HCT116 (cell line): ENCODE results near the gene TCF7. TPM values are rescaled to one million over a fixed set of nuclear protein-coding genes. Genes with fewer than 3 reads are reported as not detected.

Source experiments
- ATAC-seq: fragments of 200-7000 bp; cut with Tn5 transposase; 2 replicates; pipeline ENCODE4 v1.9.1; 2020; ENCODE audit warnings: mild to moderate bottlenecking, moderate library complexity
- BruUV-seq: library from RNA; stranded (reverse); fragments of 400-500 nt; replicated peaks from 2 replicates; lab custom pipeline; 2021; lab: Mats Ljungman, UMichigan
- CTCF ChIA-PET: fragments of 300-600 bp; sonication (Branson Sonifier 250); formaldehyde crosslinking; loops from one replicate; lab custom pipeline; 2021; ENCODE audit warnings: antibody characterized with exemption; lab: Charles Lee
- POLR2A ChIA-PET: fragments of 300-600, 350-600 bp; sonication (Branson Sonifier 250); formaldehyde crosslinking; loops from one replicate; lab custom pipeline; 2021; ENCODE audit warnings: antibody characterized with exemption; lab: Charles Lee
- RAD21 ChIA-PET, 2 experiments: fragments of 300-600 bp; sonication (Branson Sonifier 250); formaldehyde crosslinking; loops; one replicate each; lab custom pipeline; 2023; ENCODE audit warnings: low total read pairs in 2 of 2; ENCODE audit not compliant: uncharacterized antibody in 2 of 2, unreplicated experiment in 2 of 2, low non-redundant PET in 1 of 2; lab: Charles Lee
- DNase-seq: peaks from one replicate; pipeline ENCODE4 v3.0.0-alpha.2; 2010; ENCODE audit warnings: low read depth, low spot score
- H2AFZ ChIP-seq: fragments of 200-600 bp; shearing (Covaris generic), sonication (generic); 2 replicates; pipeline ENCODE4 v1.6.1; 2017; ENCODE audit warnings: low read depth, mixed run types, mixed read lengths, antibody characterized with exemption, low read length; ENCODE audit not compliant: poor library complexity, severe bottlenecking
- H3K27ac ChIP-seq: 2 replicates; pipeline ENCODE4 v1.5.1; 2012; ENCODE audit warnings: low read depth, low read length
- H3K27me3 ChIP-seq: fragments of 200-600 bp; sonication (generic); 2 replicates; pipeline ENCODE4 v1.6.1; 2016; ENCODE audit warnings: mixed run types, low read length, mixed read lengths; ENCODE audit not compliant: insufficient read depth
- H3K36me3 ChIP-seq, 2 experiments: fragments of 200-500 bp in 1 of 2; fragments of 200-600 bp in 1 of 2; sonication (Bioruptor generic) in 1 of 2; sonication (generic) in 1 of 2; 2 replicates each; pipeline versions ENCODE4 v1.5.1 to v1.6.1; 2014 to 2016; ENCODE audit warnings: low read length in 2 of 2, inconsistent platforms in 1 of 2, mixed read lengths in 1 of 2, mixed run types in 1 of 2; ENCODE audit not compliant: insufficient read depth in 2 of 2, control insufficient read depth in 1 of 2
- H3K4me1 ChIP-seq, 2 experiments: fragments of 200-600 bp in 1 of 2; sonication (generic) in 1 of 2; 2 replicates each; pipeline versions ENCODE4 v1.5.1 to v1.6.1; 2012 to 2017; ENCODE audit warnings: low read length in 2 of 2, inconsistent platforms in 1 of 2, mild to moderate bottlenecking in 1 of 2, mixed read lengths in 1 of 2, mixed run types in 1 of 2, moderate library complexity in 1 of 2; ENCODE audit not compliant: insufficient read depth in 2 of 2, control insufficient read depth in 1 of 2
- H3K4me2 ChIP-seq: fragments of 200-600 bp; sonication (generic); 2 replicates; pipeline ENCODE4 v1.6.1; 2017; ENCODE audit warnings: mixed run types, low read length, mixed read lengths
- H3K4me3 ChIP-seq, 2 experiments: fragments of 200-600 bp in 1 of 2; sonication (generic) in 1 of 2; replicated peaks in 1 of 2; 2 replicates each; pipeline ENCODE4 v1.5.1; 2011 to 2016; ENCODE audit warnings: low read length in 2 of 2, control low read depth in 1 of 2, low read depth in 1 of 2, mild to moderate bottlenecking in 1 of 2, mixed read lengths in 1 of 2, mixed run types in 1 of 2
- H3K79me2 ChIP-seq: fragments of 200-600 bp; sonication (generic); 2 replicates; pipeline ENCODE4 v1.6.1; 2017; ENCODE audit warnings: mild to moderate bottlenecking, mixed run types, low read length, moderate library complexity, mixed read lengths; ENCODE audit not compliant: insufficient read depth
- H3K9ac ChIP-seq: fragments of 200-600 bp; sonication (generic); 2 replicates; pipeline ENCODE4 v1.6.1; 2016; ENCODE audit warnings: low read length, mixed read lengths
- H3K9me2 ChIP-seq: fragments of 200-600 bp; sonication (generic), shearing (Covaris generic); 2 replicates; pipeline ENCODE4 v1.6.1; 2017; ENCODE audit warnings: mixed run types, mild to moderate bottlenecking, moderate library complexity; ENCODE audit not compliant: insufficient read depth
- H3K9me3 ChIP-seq, 2 experiments: fragments of 200-500 bp in 1 of 2; fragments of 200-600 bp in 1 of 2; sonication (Bioruptor generic) in 1 of 2; sonication (generic) in 1 of 2; 2 replicates each; pipeline ENCODE4 v1.6.1; 2014 to 2017; ENCODE audit warnings: low read length in 2 of 2, mixed read lengths in 2 of 2, inconsistent platforms in 1 of 2, low read depth in 1 of 2, mild to moderate bottlenecking in 1 of 2, mixed run types in 1 of 2, moderate library complexity in 1 of 2; ENCODE audit not compliant: control insufficient read depth in 1 of 2, insufficient read depth in 1 of 2
- H4K20me1 ChIP-seq: fragments of 200-600 bp; sonication (generic), shearing (Covaris generic); 2 replicates; pipeline ENCODE4 v1.6.1; 2017; ENCODE audit warnings: mixed run types, mild to moderate bottlenecking, moderate library complexity; ENCODE audit not compliant: insufficient read depth
- CBX3 ChIP-seq: IDR thresholded peaks from 2 replicates; pipeline ENCODE4 v1.6.1; 2012; ENCODE audit warnings: low read depth
- CEBPB ChIP-seq: IDR thresholded peaks from 2 replicates; pipeline ENCODE4 v1.6.1; 2012; ENCODE audit warnings: low read depth
- EGR1 ChIP-seq: IDR thresholded peaks from 2 replicates; pipeline ENCODE4 v1.6.1; 2012; ENCODE audit warnings: low read depth
- ELF1 ChIP-seq: IDR thresholded peaks from 2 replicates; pipeline ENCODE4 v1.6.1; 2012; ENCODE audit warnings: low read depth, borderline replicate concordance
- EZH2 ChIP-seq: fragments of 200-600 bp; sonication (generic); IDR thresholded peaks from 2 replicates; pipeline ENCODE4 v1.6.1; 2017; ENCODE audit warnings: antibody characterized with exemption, mixed run types
- EZH2phosphoT487 ChIP-seq: fragments of 200-600 bp; IDR thresholded peaks from 2 replicates; pipeline ENCODE4 v1.6.1; 2018; ENCODE audit warnings: antibody characterized with exemption, borderline replicate concordance
- JUND ChIP-seq: IDR thresholded peaks from 2 replicates; pipeline ENCODE4 v1.6.1; 2012
- POLR2A ChIP-seq: IDR thresholded peaks from 2 replicates; pipeline ENCODE4 v1.7.0; 2011; ENCODE audit warnings: borderline replicate concordance; ENCODE audit not compliant: insufficient read depth, insufficient read length; ENCODE audit errors: extremely low read depth
- POLR2AphosphoS5 ChIP-seq: IDR thresholded peaks from 2 replicates; pipeline ENCODE4 v1.6.1; 2011; ENCODE audit warnings: mild to moderate bottlenecking, low read depth, low read length, moderate library complexity
- RAD21 ChIP-seq: IDR thresholded peaks from 2 replicates; pipeline ENCODE4 v1.6.1; 2012; ENCODE audit warnings: low read depth, mild to moderate bottlenecking
- SIN3A ChIP-seq: IDR thresholded peaks from 2 replicates; pipeline ENCODE4 v1.6.1; 2012; ENCODE audit warnings: low read depth
- SP1 ChIP-seq: IDR thresholded peaks from 2 replicates; pipeline ENCODE4 v1.6.1; 2012; ENCODE audit warnings: low read depth
- SRF ChIP-seq: IDR thresholded peaks from 2 replicates; pipeline ENCODE4 v1.6.1; 2012; ENCODE audit warnings: low read depth
- YY1 ChIP-seq: IDR thresholded peaks from 2 replicates; pipeline ENCODE4 v1.6.1; 2011; ENCODE audit warnings: low read length, low read depth, moderate library complexity, mild to moderate bottlenecking; ENCODE audit not compliant: insufficient replicate concordance; ENCODE audit errors: extremely low read depth
- ZBTB33 ChIP-seq: IDR thresholded peaks from 2 replicates; pipeline ENCODE4 v1.6.1; 2011; ENCODE audit warnings: mild to moderate bottlenecking, low read length, moderate library complexity; ENCODE audit not compliant: insufficient replicate concordance; ENCODE audit errors: extremely low read depth
- ZFX ChIP-seq: fragments of 450-650 bp; IDR thresholded peaks from 2 replicates; pipeline ENCODE4 v1.6.1; 2017
- ZNF274 ChIP-seq: fragments of 200-500 bp; sonication (Bioruptor generic); IDR thresholded peaks from 2 replicates; pipeline ENCODE4 v1.6.1; 2014; ENCODE audit warnings: mild to moderate bottlenecking, low read depth, low read length, inconsistent platforms
- intact Hi-C: fragments of 100-400 bp; cut with micrococcal nuclease; formaldehyde crosslinking; loops from 2 replicates; pipeline ENCODE4 v1.10.0; 2022
- total RNA-seq: library from RNA; stranded (reverse); gene quantifications from one replicate; pipeline ENCODE4 v1.2.1, GENCODE V29; 2021; ENCODE audit not compliant: unreplicated experiment
- TF ChIP-seq, protein P1 (sequence below): IDR thresholded peaks from 2 replicates; pipeline ENCODE4 v1.6.1; 2012; ENCODE audit warnings: low read depth
- TF ChIP-seq, protein P2 (sequence below), 3 experiments: fragments of 200-600 bp in 1 of 3; sonication (generic) in 1 of 3; IDR thresholded peaks in 2 of 3; conservative IDR thresholded peaks in 1 of 3; 2 replicates each; pipeline ENCODE4 v1.5.1; 2012 to 2017; ENCODE audit warnings: low read depth in 2 of 3, low read length in 2 of 3, antibody characterized with exemption in 1 of 3, borderline replicate concordance in 1 of 3, control low read depth in 1 of 3, mild to moderate bottlenecking in 1 of 3, mixed read lengths in 1 of 3, mixed run types in 1 of 3, moderate library complexity in 1 of 3; ENCODE audit not compliant: insufficient read depth in 1 of 3
- TF ChIP-seq, protein P3 (sequence below): IDR thresholded peaks from 2 replicates; pipeline ENCODE4 v1.6.1; 2012

Gene TCF7
- total RNA-seq, 1 experiment from 2014 or later, result 17.8 TPM

DNA sequence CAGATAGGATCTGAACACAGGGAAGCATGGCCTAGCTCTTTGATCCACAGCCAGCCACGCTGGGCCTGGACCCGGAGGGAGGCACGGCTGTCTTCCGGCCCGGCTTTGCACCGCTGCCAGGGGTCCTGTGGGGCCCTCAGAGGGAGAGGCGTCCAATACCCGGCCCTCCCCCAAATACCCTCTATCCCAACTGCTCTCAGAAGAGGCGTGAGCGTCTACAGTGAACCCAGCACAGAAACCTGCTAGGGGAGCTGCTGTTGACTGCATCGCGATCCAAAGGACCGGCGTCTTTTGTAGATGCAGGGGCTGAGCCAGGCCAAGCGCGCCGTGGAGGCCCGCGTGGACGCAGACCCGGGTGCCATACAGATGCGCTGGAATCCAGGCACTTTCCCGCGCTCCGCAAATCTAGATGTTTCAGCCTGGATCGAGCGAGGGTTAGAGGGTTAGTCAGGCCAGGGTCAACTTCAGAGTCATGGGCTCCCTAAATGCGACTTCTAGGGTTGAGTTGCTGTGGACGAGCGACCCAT, 1.1 kb upstream of the TCF7 start:
- no peak overlapping the region for H2AFZ ChIP-seq
- H3K9me2 ChIP-seq, result no peaks in the 10 kb centered on the region
- H3K9ac ChIP-seq, result no peak overlapping the region
- ChIA-PET RAD21 (no interaction called here), CTCF (no interaction called here), POLR2A (no interaction called here)
- ATAC-seq (no peak), DNase-seq (no peak)
- intact Hi-C loops, result no loop called here
- no peaks in the 10 kb centered on the region for H3K9me3 ChIP-seq
- H3K27ac ChIP-seq, result no peak overlapping the region
- H3K4me2 ChIP-seq, result peak overlapping the region; percentile 94
- no peaks in the 10 kb centered on the region for H3K79me2 ChIP-seq
- peaks cover 4 to 28% of the 10 kb centered on the region in 2 experiments; a peak in 3 of 4 replicates for H3K4me1 ChIP-seq
- no peaks in the 10 kb centered on the region for H3K27me3 ChIP-seq
- no TSS peak for BruUV-seq
- no peaks in the 10 kb centered on the region for H4K20me1 ChIP-seq
- no peak overlapping the region for H3K4me3 ChIP-seq
- H3K36me3 ChIP-seq, result 0 out of 4 replicates have a peak, but pooled peaks cover 0 to 8% of the 10 kb centered on the region in 2 experiments
- TF ChIP-seq SP1 (no peak), ZNF274 (no peak), CBX3 (no peak), POLR2AphosphoS5 (no peak), EGR1 (no peak), SIN3A (no peak), EZH2phosphoT487 (no peak), ZFX (no peak), RAD21 (no peak), SRF (no peak), POLR2A (no peak), JUND (no peak), CEBPB (no peak), ZBTB33 (no peak), EZH2 (no peak), ELF1 (no peak), YY1 (no peak)
- TF ChIP-seq, protein P1, sequence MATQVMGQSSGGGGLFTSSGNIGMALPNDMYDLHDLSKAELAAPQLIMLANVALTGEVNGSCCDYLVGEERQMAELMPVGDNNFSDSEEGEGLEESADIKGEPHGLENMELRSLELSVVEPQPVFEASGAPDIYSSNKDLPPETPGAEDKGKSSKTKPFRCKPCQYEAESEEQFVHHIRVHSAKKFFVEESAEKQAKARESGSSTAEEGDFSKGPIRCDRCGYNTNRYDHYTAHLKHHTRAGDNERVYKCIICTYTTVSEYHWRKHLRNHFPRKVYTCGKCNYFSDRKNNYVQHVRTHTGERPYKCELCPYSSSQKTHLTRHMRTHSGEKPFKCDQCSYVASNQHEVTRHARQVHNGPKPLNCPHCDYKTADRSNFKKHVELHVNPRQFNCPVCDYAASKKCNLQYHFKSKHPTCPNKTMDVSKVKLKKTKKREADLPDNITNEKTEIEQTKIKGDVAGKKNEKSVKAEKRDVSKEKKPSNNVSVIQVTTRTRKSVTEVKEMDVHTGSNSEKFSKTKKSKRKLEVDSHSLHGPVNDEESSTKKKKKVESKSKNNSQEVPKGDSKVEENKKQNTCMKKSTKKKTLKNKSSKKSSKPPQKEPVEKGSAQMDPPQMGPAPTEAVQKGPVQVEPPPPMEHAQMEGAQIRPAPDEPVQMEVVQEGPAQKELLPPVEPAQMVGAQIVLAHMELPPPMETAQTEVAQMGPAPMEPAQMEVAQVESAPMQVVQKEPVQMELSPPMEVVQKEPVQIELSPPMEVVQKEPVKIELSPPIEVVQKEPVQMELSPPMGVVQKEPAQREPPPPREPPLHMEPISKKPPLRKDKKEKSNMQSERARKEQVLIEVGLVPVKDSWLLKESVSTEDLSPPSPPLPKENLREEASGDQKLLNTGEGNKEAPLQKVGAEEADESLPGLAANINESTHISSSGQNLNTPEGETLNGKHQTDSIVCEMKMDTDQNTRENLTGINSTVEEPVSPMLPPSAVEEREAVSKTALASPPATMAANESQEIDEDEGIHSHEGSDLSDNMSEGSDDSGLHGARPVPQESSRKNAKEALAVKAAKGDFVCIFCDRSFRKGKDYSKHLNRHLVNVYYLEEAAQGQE, result no peak
- TF ChIP-seq, protein P2, sequence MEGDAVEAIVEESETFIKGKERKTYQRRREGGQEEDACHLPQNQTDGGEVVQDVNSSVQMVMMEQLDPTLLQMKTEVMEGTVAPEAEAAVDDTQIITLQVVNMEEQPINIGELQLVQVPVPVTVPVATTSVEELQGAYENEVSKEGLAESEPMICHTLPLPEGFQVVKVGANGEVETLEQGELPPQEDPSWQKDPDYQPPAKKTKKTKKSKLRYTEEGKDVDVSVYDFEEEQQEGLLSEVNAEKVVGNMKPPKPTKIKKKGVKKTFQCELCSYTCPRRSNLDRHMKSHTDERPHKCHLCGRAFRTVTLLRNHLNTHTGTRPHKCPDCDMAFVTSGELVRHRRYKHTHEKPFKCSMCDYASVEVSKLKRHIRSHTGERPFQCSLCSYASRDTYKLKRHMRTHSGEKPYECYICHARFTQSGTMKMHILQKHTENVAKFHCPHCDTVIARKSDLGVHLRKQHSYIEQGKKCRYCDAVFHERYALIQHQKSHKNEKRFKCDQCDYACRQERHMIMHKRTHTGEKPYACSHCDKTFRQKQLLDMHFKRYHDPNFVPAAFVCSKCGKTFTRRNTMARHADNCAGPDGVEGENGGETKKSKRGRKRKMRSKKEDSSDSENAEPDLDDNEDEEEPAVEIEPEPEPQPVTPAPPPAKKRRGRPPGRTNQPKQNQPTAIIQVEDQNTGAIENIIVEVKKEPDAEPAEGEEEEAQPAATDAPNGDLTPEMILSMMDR (IDR thresholded peaks at IDR 0.05 in 2 of 3, conservative IDR thresholded peaks at IDR 0.05 in 1 of 3; ENCODE audit: borderline replicate concordance in 1 of 3, insufficient read depth in 1 of 3, low read depth in 2 of 3, low read length in 2 of 3), result no peak
- TF ChIP-seq, protein P3, sequence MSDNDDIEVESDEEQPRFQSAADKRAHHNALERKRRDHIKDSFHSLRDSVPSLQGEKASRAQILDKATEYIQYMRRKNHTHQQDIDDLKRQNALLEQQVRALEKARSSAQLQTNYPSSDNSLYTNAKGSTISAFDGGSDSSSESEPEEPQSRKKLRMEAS, result no peak
